PFSK-1 (cell line): ENCODE data around the gene INSC.

ENCODE experiments used
- FOXP2 ChIP-seq: optimal IDR thresholded peaks from 2 replicates; pipeline ENCODE3; 2011; ENCODE audit warnings: borderline replicate concordance, control low read depth, inconsistent platforms; ENCODE audit not compliant: insufficient read depth; ENCODE audit errors: extremely low read length, extremely low read depth
- POLR2AphosphoS5 ChIP-seq: IDR thresholded peaks from 2 replicates; pipeline ENCODE4 v1.6.1; 2012; ENCODE audit warnings: low read depth, mild to moderate bottlenecking, control low read depth, low read length, moderate library complexity
- SIN3A ChIP-seq: IDR thresholded peaks from 2 replicates; pipeline ENCODE4 v1.6.1; 2012; ENCODE audit warnings: mild to moderate bottlenecking, low read length, moderate library complexity, borderline replicate concordance; ENCODE audit not compliant: insufficient read depth
- TAF1 ChIP-seq: IDR thresholded peaks from 2 replicates; pipeline ENCODE4 v1.6.1; 2012; ENCODE audit warnings: low read length, control low read depth, borderline replicate concordance; ENCODE audit not compliant: insufficient read depth
- TF ChIP-seq, protein P1 (sequence below), 2 experiments: IDR thresholded peaks; 2 replicates each; pipeline versions ENCODE4 v1.6.1 to v1.8.0; 2011 to 2012; ENCODE audit warnings: low read depth in 2 of 2, low read length in 2 of 2, control low read depth in 1 of 2, inconsistent platforms in 1 of 2, mild to moderate bottlenecking in 1 of 2, moderate library complexity in 1 of 2; ENCODE audit not compliant: insufficient read depth in 1 of 2

INSC gene

GRCh38 chr11:15293975-15294620 lies 179.4 kb downstream of the INSC start:
- no peak for TF ChIP-seq TAF1

DNA sequence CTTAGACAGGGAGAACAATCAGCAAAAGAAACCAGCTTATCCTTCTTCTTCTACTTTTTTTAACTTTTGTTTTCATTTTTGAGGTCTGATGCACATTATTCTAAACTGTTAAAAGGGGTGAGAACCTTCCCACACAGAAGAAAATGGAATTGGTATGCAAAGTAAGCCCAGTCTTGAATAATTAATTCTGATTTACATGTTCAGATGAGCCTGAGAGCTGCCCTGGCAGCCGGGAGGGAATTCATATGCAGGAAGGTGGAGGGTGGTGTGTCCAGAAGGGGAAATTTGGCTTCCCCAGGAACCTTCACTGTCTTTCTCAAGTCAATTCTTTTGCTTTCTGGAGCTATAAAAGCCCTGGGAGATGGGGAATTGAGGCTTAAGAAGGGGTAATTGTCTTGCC lies 181.0 kb downstream of the INSC start:
- TF ChIP-seq SIN3A = no peak
- TF ChIP-seq, protein P1, sequence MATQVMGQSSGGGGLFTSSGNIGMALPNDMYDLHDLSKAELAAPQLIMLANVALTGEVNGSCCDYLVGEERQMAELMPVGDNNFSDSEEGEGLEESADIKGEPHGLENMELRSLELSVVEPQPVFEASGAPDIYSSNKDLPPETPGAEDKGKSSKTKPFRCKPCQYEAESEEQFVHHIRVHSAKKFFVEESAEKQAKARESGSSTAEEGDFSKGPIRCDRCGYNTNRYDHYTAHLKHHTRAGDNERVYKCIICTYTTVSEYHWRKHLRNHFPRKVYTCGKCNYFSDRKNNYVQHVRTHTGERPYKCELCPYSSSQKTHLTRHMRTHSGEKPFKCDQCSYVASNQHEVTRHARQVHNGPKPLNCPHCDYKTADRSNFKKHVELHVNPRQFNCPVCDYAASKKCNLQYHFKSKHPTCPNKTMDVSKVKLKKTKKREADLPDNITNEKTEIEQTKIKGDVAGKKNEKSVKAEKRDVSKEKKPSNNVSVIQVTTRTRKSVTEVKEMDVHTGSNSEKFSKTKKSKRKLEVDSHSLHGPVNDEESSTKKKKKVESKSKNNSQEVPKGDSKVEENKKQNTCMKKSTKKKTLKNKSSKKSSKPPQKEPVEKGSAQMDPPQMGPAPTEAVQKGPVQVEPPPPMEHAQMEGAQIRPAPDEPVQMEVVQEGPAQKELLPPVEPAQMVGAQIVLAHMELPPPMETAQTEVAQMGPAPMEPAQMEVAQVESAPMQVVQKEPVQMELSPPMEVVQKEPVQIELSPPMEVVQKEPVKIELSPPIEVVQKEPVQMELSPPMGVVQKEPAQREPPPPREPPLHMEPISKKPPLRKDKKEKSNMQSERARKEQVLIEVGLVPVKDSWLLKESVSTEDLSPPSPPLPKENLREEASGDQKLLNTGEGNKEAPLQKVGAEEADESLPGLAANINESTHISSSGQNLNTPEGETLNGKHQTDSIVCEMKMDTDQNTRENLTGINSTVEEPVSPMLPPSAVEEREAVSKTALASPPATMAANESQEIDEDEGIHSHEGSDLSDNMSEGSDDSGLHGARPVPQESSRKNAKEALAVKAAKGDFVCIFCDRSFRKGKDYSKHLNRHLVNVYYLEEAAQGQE (IDR thresholded peaks at IDR 0.05; ENCODE audit: insufficient read depth in 1 of 2, low read depth in 2 of 2, low read length in 2 of 2) = no peak
- TF ChIP-seq FOXP2 = no peak
- TF ChIP-seq POLR2AphosphoS5 = no peak
- no peak for TF ChIP-seq TAF1
